Measurements from ENCODE around the gene CFAP20DC.
"Not testable (repeated sequence)": the region's sequence is repeated elsewhere in the genome, so short reads cannot be mapped to it uniquely, and the experiment has no call there.

- TF ChIP-seq, protein P1, sequence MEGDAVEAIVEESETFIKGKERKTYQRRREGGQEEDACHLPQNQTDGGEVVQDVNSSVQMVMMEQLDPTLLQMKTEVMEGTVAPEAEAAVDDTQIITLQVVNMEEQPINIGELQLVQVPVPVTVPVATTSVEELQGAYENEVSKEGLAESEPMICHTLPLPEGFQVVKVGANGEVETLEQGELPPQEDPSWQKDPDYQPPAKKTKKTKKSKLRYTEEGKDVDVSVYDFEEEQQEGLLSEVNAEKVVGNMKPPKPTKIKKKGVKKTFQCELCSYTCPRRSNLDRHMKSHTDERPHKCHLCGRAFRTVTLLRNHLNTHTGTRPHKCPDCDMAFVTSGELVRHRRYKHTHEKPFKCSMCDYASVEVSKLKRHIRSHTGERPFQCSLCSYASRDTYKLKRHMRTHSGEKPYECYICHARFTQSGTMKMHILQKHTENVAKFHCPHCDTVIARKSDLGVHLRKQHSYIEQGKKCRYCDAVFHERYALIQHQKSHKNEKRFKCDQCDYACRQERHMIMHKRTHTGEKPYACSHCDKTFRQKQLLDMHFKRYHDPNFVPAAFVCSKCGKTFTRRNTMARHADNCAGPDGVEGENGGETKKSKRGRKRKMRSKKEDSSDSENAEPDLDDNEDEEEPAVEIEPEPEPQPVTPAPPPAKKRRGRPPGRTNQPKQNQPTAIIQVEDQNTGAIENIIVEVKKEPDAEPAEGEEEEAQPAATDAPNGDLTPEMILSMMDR (IDR thresholded peaks at IDR 0.05 in 4 of 5, conservative IDR thresholded peaks at IDR 0.05 in 1 of 5), result not testable (repeated sequence)
- TF ChIP-seq POLR2A (IDR thresholded peaks at IDR 0.05), result not testable (repeated sequence)
Observed at GRCh38 chr3:58895678-58896077, 154.1 kb downstream of the CFAP20DC start.

Measured in gastrocnemius medialis (tissue), 4 donors.